ENCODE data around the gene PODXL2.

PODXL2 gene

DNA sequence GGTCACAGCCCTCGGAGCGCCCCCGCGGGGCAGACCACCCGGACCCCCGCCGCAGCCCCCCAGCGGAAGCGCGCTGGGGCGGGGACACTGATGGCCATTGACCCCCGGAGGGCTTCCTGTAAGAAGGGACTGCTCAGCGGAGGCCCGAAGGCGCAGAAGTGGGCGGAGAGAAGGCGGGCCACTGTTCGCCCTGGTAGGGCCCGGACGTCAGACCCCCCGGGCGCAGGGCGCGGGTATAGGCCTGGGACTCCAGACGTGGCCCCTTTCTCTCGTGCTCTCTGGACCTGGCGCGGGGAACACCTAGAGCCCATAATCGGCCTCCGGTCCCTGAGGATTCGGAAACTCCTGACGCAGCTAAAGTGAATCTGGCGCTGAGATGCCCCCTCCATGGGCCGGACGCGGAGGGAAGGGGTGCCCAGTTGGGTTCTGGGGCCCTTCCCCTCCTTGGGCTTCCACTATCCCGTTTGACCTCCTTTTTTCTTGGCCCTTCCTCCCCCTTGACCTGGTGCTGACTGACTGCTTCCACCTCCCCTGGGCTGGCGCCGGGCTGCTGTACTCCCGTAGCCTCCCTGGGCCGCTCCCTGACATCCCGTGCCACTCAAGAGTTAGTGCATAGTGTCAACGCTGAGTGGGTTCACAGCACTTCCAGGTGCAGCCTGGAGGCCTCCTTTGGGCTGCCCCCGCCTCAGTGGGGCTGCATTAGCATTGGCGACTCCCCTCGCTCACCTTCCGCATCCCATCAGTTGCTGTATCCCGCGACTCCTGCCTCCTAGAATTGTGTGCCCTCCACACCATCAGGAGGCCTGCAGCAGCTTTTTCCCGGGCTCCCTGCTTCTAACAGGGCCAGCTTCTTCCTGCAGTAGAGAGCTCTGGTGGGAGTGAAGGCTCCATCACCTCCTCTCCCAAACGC, 44.5 kb downstream of the PODXL2 start:
- Histone ChIP-seq H3K9me3 (ENCODE audit: control insufficient read depth, low read length) (no peaks in the 10 kb centered on the region), H3K27me3 (replicated peaks; ENCODE audit: control insufficient read depth, insufficient read depth, low read length) (no peaks in the 10 kb centered on the region), H3K9ac (ENCODE audit: low read length) (peak overlapping the region; percentile 87), H3K36me3 (ENCODE audit: control insufficient read depth, insufficient read depth, low read length, severe bottlenecking) (no peaks in the 10 kb centered on the region), H3K4me3 (ENCODE audit: low read length) (peak overlapping the region; percentile 87), H3K4me1 (ENCODE audit: control insufficient read depth, insufficient read depth, low read length) (peaks cover 12% of the 10 kb centered on the region)
- DNase-seq (ENCODE audit: low read depth): peak; percentile 71

DNA sequence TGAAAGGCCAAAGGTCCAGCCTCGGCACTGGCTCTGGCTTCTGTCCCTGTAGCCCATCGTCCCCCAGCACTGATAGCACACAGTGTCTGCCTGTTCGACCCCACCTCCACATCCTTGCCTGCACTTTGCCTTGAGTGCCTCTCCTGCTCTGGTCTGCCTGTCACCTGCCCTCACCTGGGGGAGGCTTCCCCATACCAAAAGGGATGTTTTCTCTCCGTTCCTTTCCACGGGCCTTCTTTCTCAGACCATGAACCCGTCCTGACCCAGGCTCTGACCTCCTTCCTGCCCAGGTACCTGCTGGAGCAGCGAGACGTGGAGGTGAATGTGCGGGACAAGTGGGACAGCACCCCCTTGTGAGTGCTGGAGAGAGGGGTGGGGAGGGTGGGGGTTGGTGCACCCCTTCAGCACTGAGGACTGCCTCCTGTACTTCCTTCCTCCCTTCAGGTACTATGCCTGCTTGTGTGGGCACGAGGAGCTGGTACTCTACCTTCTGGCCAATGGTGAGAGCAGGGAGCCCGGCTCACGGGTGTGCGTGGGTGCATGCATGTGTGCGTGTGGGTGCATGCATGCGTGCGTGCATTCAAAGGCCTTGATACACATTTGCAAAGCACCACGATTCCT, 45.2 kb downstream of the PODXL2 start:
- no peak for DNase-seq (ENCODE audit: low read depth)
- no peaks in the 10 kb centered on the region for H3K36me3 ChIP-seq (ENCODE audit: control insufficient read depth, insufficient read depth, low read length, severe bottlenecking)
- no peak overlapping the region for H3K4me3 ChIP-seq (ENCODE audit: low read length)
- H3K4me1 ChIP-seq (ENCODE audit: control insufficient read depth, insufficient read depth, low read length): peaks cover 12% of the 10 kb centered on the region
- no peaks in the 10 kb centered on the region for H3K9me3 ChIP-seq (ENCODE audit: control insufficient read depth, low read length)
- no peaks in the 10 kb centered on the region for H3K27me3 ChIP-seq (replicated peaks; ENCODE audit: control insufficient read depth, insufficient read depth, low read length)
- H3K9ac ChIP-seq (ENCODE audit: low read length): no peak overlapping the region

DNA sequence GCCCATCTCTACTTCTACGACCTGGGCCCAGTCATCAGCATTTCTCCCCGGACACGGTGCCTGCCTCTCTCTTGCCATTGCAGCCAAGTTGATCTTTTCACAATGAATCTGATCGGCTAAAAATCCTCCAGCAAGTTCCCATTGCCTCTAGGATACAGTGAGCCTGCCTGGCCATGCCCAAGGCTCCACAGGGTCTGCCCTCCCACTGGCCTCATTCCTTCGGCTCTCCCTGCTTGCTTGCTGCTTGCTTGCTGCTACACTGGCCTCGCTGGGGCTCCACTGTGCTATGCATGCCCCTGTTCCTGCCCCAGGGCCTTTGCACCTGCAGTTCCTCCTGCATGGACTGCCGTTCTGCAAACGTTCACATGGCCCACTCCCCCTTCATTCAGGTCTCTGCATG, 45.8 kb downstream of the PODXL2 start:
- Histone ChIP-seq H3K9ac (ENCODE audit: low read length) (no peak overlapping the region), H3K9me3 (ENCODE audit: control insufficient read depth, low read length) (no peaks in the 10 kb centered on the region), H3K27me3 (replicated peaks; ENCODE audit: control insufficient read depth, insufficient read depth, low read length) (no peaks in the 10 kb centered on the region), H3K4me3 (ENCODE audit: low read length) (no peak overlapping the region), H3K36me3 (ENCODE audit: control insufficient read depth, insufficient read depth, low read length, severe bottlenecking) (no peaks in the 10 kb centered on the region), H3K4me1 (ENCODE audit: control insufficient read depth, insufficient read depth, low read length) (peaks cover 12% of the 10 kb centered on the region)
- no peak for DNase-seq (ENCODE audit: low read depth)

DNA sequence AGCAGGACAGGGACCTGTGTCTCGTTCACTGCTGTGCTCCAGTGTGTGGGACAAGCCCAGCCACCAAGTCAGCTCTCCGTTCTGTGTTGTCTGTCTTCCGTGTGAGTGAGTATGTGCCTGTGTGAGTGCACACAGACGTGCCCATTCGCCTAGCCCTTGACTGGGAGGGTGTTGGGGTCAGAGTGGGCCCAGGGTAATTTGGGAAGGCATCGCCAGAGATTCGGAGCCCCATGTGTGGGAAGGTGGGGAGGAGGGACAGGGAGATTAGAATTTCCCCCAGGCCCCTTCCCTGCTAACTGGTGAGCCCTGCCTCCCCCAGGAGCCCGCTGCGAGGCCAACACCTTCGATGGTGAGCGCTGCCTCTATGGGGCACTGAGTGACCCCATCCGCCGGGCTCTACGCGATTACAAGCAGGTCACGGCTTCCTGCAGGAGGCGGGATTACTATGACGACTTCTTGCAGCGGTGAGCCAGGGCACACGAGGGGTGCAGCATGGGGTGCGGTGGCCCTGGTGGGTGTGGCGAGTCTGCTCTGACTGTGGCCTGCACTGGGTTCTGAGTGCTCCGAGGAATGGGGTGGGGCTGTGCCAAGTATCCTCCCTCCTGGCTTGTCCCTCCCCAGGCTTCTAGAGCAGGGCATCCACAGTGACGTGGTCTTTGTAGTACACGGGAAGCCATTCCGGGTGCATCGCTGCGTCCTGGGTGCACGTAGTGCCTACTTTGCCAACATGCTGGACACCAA, 46.8 kb downstream of the PODXL2 start:
- Histone ChIP-seq H3K9ac (ENCODE audit: low read length) (no peak overlapping the region), H3K27me3 (replicated peaks; ENCODE audit: control insufficient read depth, insufficient read depth, low read length) (no peaks in the 10 kb centered on the region), H3K4me3 (ENCODE audit: low read length) (no peak overlapping the region), H3K4me1 (ENCODE audit: control insufficient read depth, insufficient read depth, low read length) (peaks cover 12% of the 10 kb centered on the region), H3K36me3 (ENCODE audit: control insufficient read depth, insufficient read depth, low read length, severe bottlenecking) (peaks cover 5% of the 10 kb centered on the region), H3K9me3 (ENCODE audit: control insufficient read depth, low read length) (no peaks in the 10 kb centered on the region)
- DNase-seq (ENCODE audit: low read depth): no peak

DNA sequence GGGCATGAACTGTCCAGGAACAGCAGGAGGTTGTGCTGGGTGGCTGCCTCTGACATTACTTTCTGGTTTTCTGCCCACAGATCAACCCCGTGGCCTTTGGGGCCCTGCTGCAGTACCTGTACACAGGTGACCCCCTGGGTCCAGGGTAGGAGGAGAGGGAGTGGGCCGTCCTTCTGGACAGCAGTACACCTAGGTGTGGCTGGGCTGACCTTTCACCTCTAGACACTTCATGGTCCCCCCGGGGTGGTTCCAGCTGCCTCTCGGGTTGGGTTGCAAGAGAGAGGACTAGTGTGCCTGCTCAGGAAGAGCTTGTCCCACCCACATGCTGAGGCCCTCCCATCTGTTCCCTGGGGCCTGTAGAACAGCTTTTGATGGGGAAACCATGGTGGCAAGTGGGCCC, 47.5 kb downstream of the PODXL2 start:
- no peak overlapping the region for H3K9ac ChIP-seq (ENCODE audit: low read length)
- H3K9me3 ChIP-seq (ENCODE audit: control insufficient read depth, low read length): no peaks in the 10 kb centered on the region
- peaks cover 12% of the 10 kb centered on the region for H3K4me1 ChIP-seq (ENCODE audit: control insufficient read depth, insufficient read depth, low read length)
- H3K36me3 ChIP-seq (ENCODE audit: control insufficient read depth, insufficient read depth, low read length, severe bottlenecking): peaks cover 5% of the 10 kb centered on the region
- DNase-seq (ENCODE audit: low read depth): no peak
- H3K4me3 ChIP-seq (ENCODE audit: low read length): no peak overlapping the region
- H3K27me3 ChIP-seq (replicated peaks; ENCODE audit: control insufficient read depth, insufficient read depth, low read length): no peaks in the 10 kb centered on the region

- Histone ChIP-seq H3K9me3 (ENCODE audit: control insufficient read depth, low read length) (no peaks in the 10 kb centered on the region), H3K4me3 (ENCODE audit: low read length) (no peak overlapping the region), H3K27me3 (replicated peaks; ENCODE audit: control insufficient read depth, insufficient read depth, low read length) (no peaks in the 10 kb centered on the region), H3K36me3 (ENCODE audit: control insufficient read depth, insufficient read depth, low read length, severe bottlenecking) (peaks cover 5% of the 10 kb centered on the region), H3K9ac (ENCODE audit: low read length) (no peak overlapping the region), H3K4me1 (ENCODE audit: control insufficient read depth, insufficient read depth, low read length) (peaks cover 8% of the 10 kb centered on the region)
- no peak for DNase-seq (ENCODE audit: low read depth)
These were observed 48.0 kb downstream of the PODXL2 start for GRCh38 chr3:127676921-127677351.

DNA sequence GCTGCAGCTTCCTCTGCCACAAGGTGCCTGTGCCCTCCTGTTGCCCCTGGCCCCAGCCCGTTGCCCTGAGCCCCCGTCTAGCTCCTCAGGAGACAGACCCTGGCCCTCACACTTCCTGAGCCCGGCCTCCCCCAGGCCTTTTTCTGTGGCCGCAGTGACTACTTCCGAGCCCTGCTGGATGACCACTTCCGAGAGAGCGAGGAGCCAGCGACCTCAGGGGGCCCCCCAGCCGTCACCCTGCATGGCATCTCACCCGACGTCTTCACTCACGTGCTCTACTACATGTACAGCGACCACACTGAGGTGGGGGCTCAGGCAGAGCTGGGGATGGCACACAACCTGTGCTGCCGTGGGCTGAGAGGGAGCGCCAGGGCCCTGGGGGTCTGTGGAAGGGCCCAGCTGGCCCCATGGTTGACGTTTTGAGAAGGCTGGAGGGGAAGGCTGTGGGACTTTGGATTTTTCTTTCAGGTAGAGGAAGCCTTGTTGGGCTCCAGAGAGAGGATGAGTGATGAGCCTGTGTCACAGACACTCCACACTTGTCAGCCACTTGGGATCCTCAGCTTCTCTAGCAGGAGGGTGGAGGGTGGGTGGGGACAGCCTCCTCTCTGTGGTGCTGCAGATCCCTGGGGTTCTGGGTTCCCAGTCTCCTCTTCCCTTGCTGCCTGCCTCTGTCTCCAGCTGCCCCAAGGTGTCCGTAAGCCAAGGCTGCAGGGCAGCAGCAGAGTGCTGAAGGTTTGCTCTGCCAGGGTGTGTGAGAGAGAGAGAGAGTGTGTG, 48.7 kb downstream of the PODXL2 start:
- H3K36me3 ChIP-seq (ENCODE audit: control insufficient read depth, insufficient read depth, low read length, severe bottlenecking): peaks cover 5% of the 10 kb centered on the region
- no peak overlapping the region for H3K4me3 ChIP-seq (ENCODE audit: low read length)
- H3K4me1 ChIP-seq (ENCODE audit: control insufficient read depth, insufficient read depth, low read length): peaks cover 4% of the 10 kb centered on the region
- no peaks in the 10 kb centered on the region for H3K27me3 ChIP-seq (replicated peaks; ENCODE audit: control insufficient read depth, insufficient read depth, low read length)
- H3K9me3 ChIP-seq (ENCODE audit: control insufficient read depth, low read length): no peaks in the 10 kb centered on the region
- no peak for DNase-seq (ENCODE audit: low read depth)
- H3K9ac ChIP-seq (ENCODE audit: low read length): no peak overlapping the region

- Histone ChIP-seq H3K9ac (ENCODE audit: low read length) (no peak overlapping the region), H3K27me3 (replicated peaks; ENCODE audit: control insufficient read depth, insufficient read depth, low read length) (no peaks in the 10 kb centered on the region), H3K9me3 (ENCODE audit: control insufficient read depth, low read length) (no peaks in the 10 kb centered on the region), H3K4me1 (ENCODE audit: control insufficient read depth, insufficient read depth, low read length) (peaks cover 4% of the 10 kb centered on the region), H3K4me3 (ENCODE audit: low read length) (no peak overlapping the region), H3K36me3 (ENCODE audit: control insufficient read depth, insufficient read depth, low read length, severe bottlenecking) (peaks cover 5% of the 10 kb centered on the region)
- DNase-seq (ENCODE audit: low read depth): no peak
These were observed 49.3 kb downstream of the PODXL2 start for GRCh38 chr3:127678315-127678599.

- H3K4me3 ChIP-seq (ENCODE audit: low read length): no peak overlapping the region
- no peak for DNase-seq (ENCODE audit: low read depth)
- H3K27me3 ChIP-seq (replicated peaks; ENCODE audit: control insufficient read depth, insufficient read depth, low read length): no peaks in the 10 kb centered on the region
These were observed 49.9 kb downstream of the PODXL2 start for GRCh38 chr3:127678611-127679533.

DNA sequence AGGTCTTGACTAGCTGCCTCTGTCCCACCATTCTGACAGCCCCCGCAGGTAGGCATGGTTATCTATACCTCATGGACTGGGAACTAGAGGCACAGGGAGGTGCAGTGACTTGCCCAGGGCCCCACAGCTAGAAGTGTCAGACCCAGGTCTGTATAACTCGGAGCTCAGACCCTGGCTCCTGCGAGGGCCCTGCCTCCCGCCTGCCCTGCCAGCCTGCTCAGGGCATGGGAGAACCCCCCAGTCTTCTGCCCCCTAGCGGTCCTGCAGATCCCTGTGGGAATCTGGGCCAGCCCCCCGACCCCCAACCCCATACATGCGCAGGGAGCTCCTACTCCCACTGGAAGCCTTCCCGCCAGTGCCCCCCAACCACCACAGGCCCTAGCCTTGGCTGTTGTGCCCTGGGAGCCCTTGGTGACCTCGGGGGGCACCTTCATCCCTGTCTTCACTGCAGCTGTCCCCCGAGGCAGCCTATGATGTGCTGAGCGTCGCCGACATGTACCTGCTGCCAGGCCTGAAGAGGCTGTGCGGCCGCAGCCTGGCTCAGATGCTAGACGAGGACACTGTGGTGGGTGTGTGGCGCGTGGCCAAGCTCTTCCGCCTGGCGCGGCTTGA, 50.7 kb downstream of the PODXL2 start:
- Histone ChIP-seq H3K4me1 (ENCODE audit: control insufficient read depth, insufficient read depth, low read length) (no peaks in the 10 kb centered on the region), H3K27me3 (replicated peaks; ENCODE audit: control insufficient read depth, insufficient read depth, low read length) (no peaks in the 10 kb centered on the region), H3K4me3 (ENCODE audit: low read length) (no peak overlapping the region), H3K9ac (ENCODE audit: low read length) (no peak overlapping the region), H3K36me3 (ENCODE audit: control insufficient read depth, insufficient read depth, low read length, severe bottlenecking) (peaks cover 5% of the 10 kb centered on the region), H3K9me3 (ENCODE audit: control insufficient read depth, low read length) (no peaks in the 10 kb centered on the region)
- no peak for DNase-seq (ENCODE audit: low read depth)

More at GRCh38 chr3:127678611-127679533, 49.9 kb downstream of the PODXL2 start:
- Histone ChIP-seq H3K4me1 (ENCODE audit: control insufficient read depth, insufficient read depth, low read length) (no peaks in the 10 kb centered on the region), H3K9ac (ENCODE audit: low read length) (no peak overlapping the region), H3K9me3 (ENCODE audit: control insufficient read depth, low read length) (no peaks in the 10 kb centered on the region), H3K36me3 (ENCODE audit: control insufficient read depth, insufficient read depth, low read length, severe bottlenecking) (peaks cover 5% of the 10 kb centered on the region)

Measured in adipocyte (in vitro differentiated cells).